Bone marrow (tissue), 2 donors: ENCODE data around the gene TANGO2.

ENCODE experiments used
- DNase-seq, 2 donors: peaks; one replicate each; lab custom pipeline; 2025; lab: John Stamatoyannopoulos, UW

Gene TANGO2

GRCh38 chr22:20026204-20026908 is 5.4 kb downstream of the TANGO2 start:
- DNase-seq = no peak

- DNase-seq = no peak
These were observed 6.2 kb downstream of the TANGO2 start for GRCh38 chr22:20026996-20027601.

- no peak for DNase-seq
These were observed 7.3 kb downstream of the TANGO2 start for GRCh38 chr22:20027966-20028854.

GRCh38 chr22:20028855-20029549 is 8.1 kb downstream of the TANGO2 start:
- no peak for DNase-seq

GRCh38 chr22:20029550-20030225 is 8.8 kb downstream of the TANGO2 start:
- DNase-seq = no peak

- DNase-seq = no peak
These were observed 11.0 kb downstream of the TANGO2 start for GRCh38 chr22:20031732-20032406.

- no peak for DNase-seq
These were observed 11.6 kb downstream of the TANGO2 start for GRCh38 chr22:20032407-20032991.

- no peak for DNase-seq
These were observed 12.3 kb downstream of the TANGO2 start for GRCh38 chr22:20033045-20033706.

GRCh38 chr22:20034143-20034542 is 13.2 kb downstream of the TANGO2 start:
- no peak for DNase-seq

GRCh38 chr22:20035375-20036083 is 14.6 kb downstream of the TANGO2 start:
- no peak for DNase-seq

GRCh38 chr22:20036084-20036482 is 15.2 kb downstream of the TANGO2 start:
- no peak for DNase-seq

- DNase-seq = no peak
These were observed 15.9 kb downstream of the TANGO2 start for GRCh38 chr22:20036535-20037392.

GRCh38 chr22:20037419-20037818 is 16.5 kb downstream of the TANGO2 start:
- no peak for DNase-seq

GRCh38 chr22:20038574-20038973 is 17.7 kb downstream of the TANGO2 start:
- no peak for DNase-seq

GRCh38 chr22:20039683-20040325 is 18.9 kb downstream of the TANGO2 start:
- DNase-seq = no peak

GRCh38 chr22:20040327-20041200 is 19.7 kb downstream of the TANGO2 start:
- no peak for DNase-seq
